DMS53 (cell line): Measurements from ENCODE around the gene MAPK11.
A peak's percentile ranks its signal among the peaks of the same experiment; 100 is the strongest.

Source experiments
- DNase-seq: peaks from one replicate; lab custom pipeline; 2025; lab: John Stamatoyannopoulos, UW

Gene MAPK11

GRCh38 chr22:50224071-50224470, 46.1 kb downstream of the MAPK11 start:
- no peak for DNase-seq

DNA sequence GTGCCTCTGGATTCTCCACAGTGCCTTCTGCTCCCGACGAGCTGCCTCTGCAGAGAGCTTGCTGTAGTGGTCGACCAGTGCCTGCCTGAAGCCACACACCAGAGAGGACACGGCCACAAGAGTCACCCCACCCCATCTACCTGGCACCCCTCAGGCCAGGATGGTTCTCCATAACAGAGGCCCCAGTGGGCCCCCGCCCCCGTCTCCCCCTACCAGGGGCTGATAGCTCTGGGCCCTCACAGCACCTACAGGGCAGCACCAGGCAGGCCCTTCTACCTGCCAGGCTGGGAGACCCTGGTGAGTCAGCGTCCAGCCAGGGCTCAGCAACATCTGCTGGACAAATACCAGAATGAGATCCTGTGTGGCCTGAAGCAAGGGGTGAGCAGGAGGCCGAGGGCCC, 47.7 kb downstream of the MAPK11 start:
- no peak for DNase-seq

GRCh38 chr22:50221410-50222300, 48.5 kb downstream of the MAPK11 start:
- peak; percentile 18 for DNase-seq

DNA sequence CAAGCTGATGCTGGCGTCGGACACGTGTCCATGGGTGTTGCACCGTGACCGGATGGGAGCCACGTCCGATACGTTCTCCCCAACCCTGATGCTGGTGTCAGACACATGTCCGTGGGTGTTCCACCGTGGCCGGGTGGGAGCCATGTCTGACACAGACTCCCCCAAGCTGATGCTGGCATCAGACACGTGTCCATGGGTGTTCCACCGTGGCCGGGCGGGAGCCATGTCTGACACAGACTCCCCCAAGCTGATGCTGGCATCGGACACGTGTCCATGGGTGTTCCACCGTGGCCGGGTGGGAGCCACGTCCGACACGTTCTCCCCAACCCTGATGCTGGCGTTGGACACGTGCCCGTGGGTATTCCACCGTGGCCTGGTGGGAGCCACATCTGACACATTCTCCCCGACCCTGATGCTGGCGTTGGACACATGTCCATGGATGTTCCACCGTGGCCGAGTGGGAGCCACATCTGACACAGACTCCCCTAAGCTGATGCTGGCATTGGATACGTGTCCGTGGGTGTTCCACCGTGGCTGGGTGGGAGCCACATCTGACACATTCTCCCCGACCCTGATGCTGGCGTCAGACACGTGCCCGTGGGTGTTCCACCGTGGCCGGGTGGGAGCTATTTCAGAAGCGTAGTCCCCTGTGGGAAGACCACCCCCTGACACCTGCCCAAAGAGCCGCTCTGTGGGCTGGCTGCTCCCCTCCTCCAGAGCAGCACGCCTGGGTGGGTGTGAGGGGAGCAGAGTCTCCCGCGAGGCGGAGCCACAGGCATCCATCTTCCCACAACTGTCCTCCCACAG, 49.4 kb downstream of the MAPK11 start:
- no peak for DNase-seq

- no peak for DNase-seq
Measured at GRCh38 chr22:50219800-50220602, 50.2 kb downstream of the MAPK11 start.

DNA sequence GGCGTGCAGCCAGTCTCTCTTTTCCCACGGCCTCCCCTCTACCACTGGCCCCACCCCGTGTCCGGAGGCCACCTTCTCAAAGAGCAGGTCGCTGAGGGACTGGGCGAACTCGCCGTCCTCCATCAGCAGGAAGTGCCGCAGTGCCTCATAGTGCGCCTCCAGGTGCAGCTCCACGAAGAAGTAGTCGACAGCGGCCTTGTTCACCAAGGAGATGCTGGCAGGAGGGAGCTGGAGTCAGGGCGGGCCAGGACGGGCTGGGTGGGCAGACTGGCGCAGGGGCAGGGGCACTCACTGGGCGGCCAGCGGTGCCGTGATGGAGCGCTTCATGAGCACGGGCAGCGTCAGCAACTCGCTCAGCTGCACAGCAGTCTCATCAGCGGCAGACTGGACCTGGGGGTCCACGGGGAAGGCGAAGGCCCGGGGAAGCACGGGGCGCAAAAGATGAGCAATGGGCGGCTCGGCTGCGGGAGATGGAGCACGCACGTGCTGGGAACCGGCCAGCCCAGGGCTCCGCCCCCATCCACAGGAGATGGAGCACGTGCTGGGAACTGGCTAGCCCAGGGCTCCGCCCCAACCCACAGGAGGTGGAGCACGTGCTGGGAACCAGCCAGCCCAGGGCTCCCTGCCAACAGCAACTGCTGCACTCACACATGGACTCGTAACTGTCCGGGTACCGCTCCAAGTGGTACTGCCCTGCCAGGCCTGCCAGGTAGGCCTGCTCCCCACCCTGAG, 51.0 kb downstream of the MAPK11 start:
- DNase-seq: peak; percentile 96

DNA sequence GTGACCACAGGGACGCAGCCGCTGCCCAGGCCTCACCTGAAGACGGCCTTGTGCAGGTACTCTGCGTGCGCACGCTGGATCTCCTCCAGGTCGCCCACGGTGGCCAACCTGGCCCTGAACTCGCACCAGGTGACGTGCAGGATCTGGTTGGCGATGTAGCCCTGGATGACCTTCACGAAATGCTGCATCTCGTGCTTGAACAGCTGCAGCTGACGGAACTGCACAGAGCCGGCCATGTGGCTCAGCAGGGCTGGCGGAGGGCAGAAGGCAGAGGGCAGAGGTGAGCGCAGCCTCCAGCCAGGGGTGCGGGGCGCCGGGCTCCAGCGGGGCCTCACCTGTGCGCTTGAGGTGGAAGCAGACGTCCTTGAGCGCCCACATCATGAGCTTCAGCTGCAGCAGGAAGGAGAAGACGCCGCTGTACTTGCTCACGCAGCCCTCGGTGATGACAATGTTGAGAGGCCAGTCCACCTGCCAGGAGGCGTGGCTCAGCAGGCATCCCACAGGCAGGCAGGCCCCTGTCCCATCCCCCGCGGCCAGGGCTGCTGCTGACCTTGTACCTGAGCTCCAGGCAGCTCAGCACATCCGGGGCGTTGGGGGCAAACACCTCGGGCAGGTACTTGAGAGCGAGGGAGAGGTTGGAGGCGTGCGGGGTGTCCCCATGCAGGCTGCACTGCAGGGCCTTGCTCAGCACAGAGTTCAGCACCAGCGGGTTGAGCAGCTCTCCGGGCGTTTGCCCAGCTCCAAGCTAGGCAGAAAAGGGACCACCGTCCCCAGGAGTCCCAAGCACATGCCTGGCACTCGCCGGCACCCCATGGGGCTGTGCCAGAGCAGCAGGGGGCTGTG, 51.8 kb downstream of the MAPK11 start:
- peak; percentile 95 for DNase-seq

- DNase-seq: no peak
Measured at GRCh38 chr22:50217543-50218152, 52.5 kb downstream of the MAPK11 start.

DNA sequence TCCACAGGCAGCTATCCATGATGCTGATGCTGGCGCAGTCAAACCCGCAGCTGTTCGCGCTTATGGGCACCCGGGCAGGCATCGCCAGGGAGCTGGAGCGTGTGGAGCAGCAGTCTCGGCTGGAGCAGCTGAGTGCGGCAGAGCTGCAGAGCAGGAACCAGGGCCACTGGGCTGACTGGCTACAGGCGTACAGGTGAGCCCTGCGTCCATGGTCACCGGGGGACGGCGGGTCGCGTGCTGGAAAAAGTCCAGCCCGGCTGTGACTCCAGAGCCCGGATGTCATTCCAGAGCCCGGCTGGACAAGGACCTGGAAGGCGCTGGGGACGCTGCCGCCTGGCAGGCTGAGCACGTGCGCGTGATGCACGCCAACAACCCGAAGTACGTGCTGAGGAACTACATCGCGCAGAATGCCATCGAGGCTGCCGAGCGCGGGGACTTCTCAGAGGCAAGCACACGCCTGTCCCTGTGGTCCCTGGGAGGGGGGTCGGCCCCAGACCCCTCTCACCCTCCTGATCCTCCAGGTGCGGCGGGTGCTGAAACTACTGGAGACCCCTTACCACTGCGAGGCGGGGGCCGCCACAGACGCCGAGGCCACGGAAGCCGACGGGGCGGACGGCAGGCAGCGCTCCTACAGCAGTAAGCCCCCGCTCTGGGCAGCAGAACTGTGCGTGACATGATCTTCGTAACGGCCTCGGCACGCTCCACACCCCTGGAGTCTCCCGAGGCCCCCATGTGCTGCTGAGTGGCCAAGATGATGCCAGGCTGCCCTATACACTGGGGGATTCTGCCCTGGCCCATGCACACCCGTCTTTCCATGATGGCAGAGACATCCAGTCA, 53.3 kb downstream of the MAPK11 start:
- no peak for DNase-seq

DNA sequence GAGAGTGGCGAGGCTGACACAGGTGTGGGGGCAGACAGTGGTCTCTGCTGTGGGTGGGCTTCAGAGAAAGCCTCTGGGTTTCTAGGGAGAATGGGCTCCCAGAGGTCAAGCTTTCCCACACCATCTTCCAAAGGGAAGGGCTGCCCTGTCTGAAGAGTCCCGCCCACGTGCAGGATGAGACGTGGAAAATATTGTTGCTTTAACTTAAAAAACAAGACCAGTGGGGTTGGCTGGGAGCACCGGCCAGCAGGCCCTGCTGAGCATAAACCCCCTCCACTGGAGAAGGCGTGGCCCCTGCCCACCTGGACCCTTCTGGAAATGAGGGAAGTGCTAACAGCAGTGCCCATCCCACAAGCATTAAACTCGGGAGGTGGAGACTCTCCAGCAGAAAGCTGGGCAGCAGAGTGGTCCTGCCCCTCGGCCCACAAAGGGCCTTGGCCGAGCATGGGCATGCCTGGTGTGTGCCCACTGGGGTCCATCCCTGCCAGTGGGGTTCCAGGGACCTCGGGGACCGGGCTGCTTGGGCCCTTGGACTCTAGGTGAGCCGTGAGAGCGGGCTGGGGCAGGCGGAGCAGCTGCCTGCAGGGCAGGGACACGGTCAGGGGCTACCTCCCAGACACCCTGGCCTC, 54.0 kb downstream of the MAPK11 start:
- no peak for DNase-seq

DNA sequence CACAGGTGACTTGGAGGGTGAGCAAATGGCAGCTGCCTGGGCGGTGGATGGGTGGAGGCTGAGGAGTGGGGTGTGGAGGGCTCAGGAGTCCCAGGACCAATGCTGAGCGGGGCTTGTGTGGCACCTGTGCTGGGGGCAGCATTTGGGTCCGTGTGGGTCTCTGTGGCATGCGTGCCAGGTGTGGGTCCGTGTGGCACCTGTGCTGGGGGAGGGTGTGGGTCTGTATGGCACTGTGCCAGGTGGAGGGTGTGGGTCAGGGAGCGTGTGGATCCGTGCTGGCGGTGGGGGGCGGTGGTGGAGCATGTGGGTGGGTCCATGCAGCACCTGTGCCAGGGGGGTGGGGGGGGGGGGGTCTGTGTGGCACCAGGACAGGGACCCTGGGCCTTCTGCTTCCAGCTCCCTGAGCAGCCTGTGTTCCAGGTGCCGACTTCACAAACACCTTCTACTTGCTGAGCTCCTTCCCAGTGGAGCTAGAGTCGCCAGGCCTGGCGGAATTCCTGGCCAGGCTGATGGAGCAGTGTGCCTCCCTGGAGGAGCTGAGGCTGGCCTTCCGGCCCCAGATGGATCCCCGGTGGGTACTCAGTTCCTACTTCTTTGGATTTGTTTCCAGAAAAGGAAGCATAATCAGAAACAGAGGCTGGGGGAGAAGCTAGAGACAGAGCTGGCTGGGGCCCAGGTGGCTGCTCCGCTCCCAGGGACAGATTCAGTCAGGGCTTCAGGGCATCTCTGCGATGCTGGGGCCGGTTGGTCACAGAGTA, 54.7 kb downstream of the MAPK11 start:
- no peak for DNase-seq
